ENCODE data around the gene PBX1. TPM values are rescaled to one million over a fixed set of nuclear protein-coding genes. Genes with fewer than 3 reads are reported as not detected.
A peak's percentile ranks its signal among the peaks of the same experiment; 100 is the strongest.

The PBX1 gene
- polyA plus RNA-seq, 3 donors = 160 to 170 (median 165) TPM

- DNase-seq (ENCODE audit: extremely low read depth in 1 of 11, low read depth in 9 of 11, low spot score in 4 of 11) = no peak
Measured at GRCh38 chr1:164560556-164560955, 1.6 kb downstream of the PBX1 start.

GRCh38 chr1:164561007-164561406 is 2.0 kb downstream of the PBX1 start:
- no peak for DNase-seq (ENCODE audit: extremely low read depth in 1 of 11, low read depth in 9 of 11, low spot score in 4 of 11)

GRCh38 chr1:164561472-164561871 is 2.5 kb downstream of the PBX1 start:
- DNase-seq (ENCODE audit: extremely low read depth in 1 of 11, low read depth in 9 of 11, low spot score in 4 of 11) = no peak

- DNase-seq (ENCODE audit: extremely low read depth in 1 of 11, low read depth in 9 of 11, low spot score in 4 of 11) = no peak
Measured at GRCh38 chr1:164562061-164562460, 3.1 kb downstream of the PBX1 start.

GRCh38 chr1:164562511-164562910 is 3.5 kb downstream of the PBX1 start:
- no peak for DNase-seq (ENCODE audit: extremely low read depth in 1 of 11, low read depth in 9 of 11, low spot score in 4 of 11)

GRCh38 chr1:164562947-164563520 is 4.0 kb downstream of the PBX1 start:
- DNase-seq (ENCODE audit: extremely low read depth in 1 of 11, low read depth in 9 of 11, low spot score in 4 of 11) = no peak

- peak in 1 of 11 donors; percentile 50 for DNase-seq (ENCODE audit: extremely low read depth in 1 of 11, low read depth in 9 of 11, low spot score in 4 of 11)
Measured at GRCh38 chr1:164563721-164564360, 4.9 kb downstream of the PBX1 start.

- DNase-seq (ENCODE audit: extremely low read depth in 1 of 11, low read depth in 9 of 11, low spot score in 4 of 11) = no peak
Measured at GRCh38 chr1:164564378-164564777, 5.4 kb downstream of the PBX1 start.

GRCh38 chr1:164565357-164565756 is 6.4 kb downstream of the PBX1 start:
- no peak for DNase-seq (ENCODE audit: extremely low read depth in 1 of 11, low read depth in 9 of 11, low spot score in 4 of 11)

GRCh38 chr1:164567774-164568173 is 8.8 kb downstream of the PBX1 start:
- DNase-seq (ENCODE audit: extremely low read depth in 1 of 11, low read depth in 9 of 11, low spot score in 4 of 11) = no peak

GRCh38 chr1:164569241-164569640 is 10.3 kb downstream of the PBX1 start:
- DNase-seq (ENCODE audit: extremely low read depth in 1 of 11, low read depth in 9 of 11, low spot score in 4 of 11) = no peak

GRCh38 chr1:164569866-164570265 is 10.9 kb downstream of the PBX1 start:
- no peak for DNase-seq (ENCODE audit: extremely low read depth in 1 of 11, low read depth in 9 of 11, low spot score in 4 of 11)

- no peak for DNase-seq (ENCODE audit: extremely low read depth in 1 of 11, low read depth in 9 of 11, low spot score in 4 of 11)
Measured at GRCh38 chr1:164571333-164571732, 12.3 kb downstream of the PBX1 start.

GRCh38 chr1:164575356-164575886 is 16.4 kb downstream of the PBX1 start:
- no peak for DNase-seq (ENCODE audit: extremely low read depth in 1 of 11, low read depth in 9 of 11, low spot score in 4 of 11)

- peak in 2 of 11 donors; percentile 55 to 60 for DNase-seq (ENCODE audit: extremely low read depth in 1 of 11, low read depth in 9 of 11, low spot score in 4 of 11)
Measured at GRCh38 chr1:164576291-164577271, 17.6 kb downstream of the PBX1 start.

GRCh38 chr1:164577291-164577690 is 18.3 kb downstream of the PBX1 start:
- no peak for DNase-seq (ENCODE audit: extremely low read depth in 1 of 11, low read depth in 9 of 11, low spot score in 4 of 11)

- DNase-seq (ENCODE audit: extremely low read depth in 1 of 11, low read depth in 9 of 11, low spot score in 4 of 11) = no peak
Measured at GRCh38 chr1:164578479-164579200, 19.7 kb downstream of the PBX1 start.

GRCh38 chr1:164579381-164579780 is 20.4 kb downstream of the PBX1 start:
- no peak for DNase-seq (ENCODE audit: extremely low read depth in 1 of 11, low read depth in 9 of 11, low spot score in 4 of 11)

- DNase-seq (ENCODE audit: extremely low read depth in 1 of 11, low read depth in 9 of 11, low spot score in 4 of 11) = no peak
Measured at GRCh38 chr1:164581762-164582161, 22.8 kb downstream of the PBX1 start.

All from renal cortex interstitium (tissue), 11 donors.